ENCODE measurements around the gene MYL12B.
"Not testable (repeated sequence)": the region's sequence is repeated elsewhere in the genome, so short reads cannot be mapped to it uniquely, and the experiment has no call there.

Gene MYL12B

DNA sequence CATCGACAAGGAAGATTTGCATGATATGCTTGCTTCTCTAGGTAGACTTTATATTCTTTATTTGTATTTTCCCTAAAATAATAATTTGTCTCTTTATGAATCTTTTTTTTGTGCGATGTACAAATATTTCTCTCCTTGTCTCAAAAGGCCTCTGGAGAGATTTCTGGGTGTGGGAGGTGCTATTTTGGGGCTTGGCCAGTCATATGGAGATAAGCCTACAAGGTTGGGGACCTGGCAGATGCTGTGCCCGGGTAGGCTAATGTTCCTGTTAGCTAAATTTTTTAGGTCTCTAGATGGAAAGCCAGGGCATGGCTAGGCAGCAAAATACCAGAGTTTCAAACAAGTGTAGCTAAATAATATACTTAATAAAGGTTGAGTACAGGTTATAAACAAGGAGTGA is 11.1 kb downstream of the MYL12B start:
- no peak for DNase-seq (ENCODE audit: extremely low spot score)
- TF ChIP-seq, protein P1, sequence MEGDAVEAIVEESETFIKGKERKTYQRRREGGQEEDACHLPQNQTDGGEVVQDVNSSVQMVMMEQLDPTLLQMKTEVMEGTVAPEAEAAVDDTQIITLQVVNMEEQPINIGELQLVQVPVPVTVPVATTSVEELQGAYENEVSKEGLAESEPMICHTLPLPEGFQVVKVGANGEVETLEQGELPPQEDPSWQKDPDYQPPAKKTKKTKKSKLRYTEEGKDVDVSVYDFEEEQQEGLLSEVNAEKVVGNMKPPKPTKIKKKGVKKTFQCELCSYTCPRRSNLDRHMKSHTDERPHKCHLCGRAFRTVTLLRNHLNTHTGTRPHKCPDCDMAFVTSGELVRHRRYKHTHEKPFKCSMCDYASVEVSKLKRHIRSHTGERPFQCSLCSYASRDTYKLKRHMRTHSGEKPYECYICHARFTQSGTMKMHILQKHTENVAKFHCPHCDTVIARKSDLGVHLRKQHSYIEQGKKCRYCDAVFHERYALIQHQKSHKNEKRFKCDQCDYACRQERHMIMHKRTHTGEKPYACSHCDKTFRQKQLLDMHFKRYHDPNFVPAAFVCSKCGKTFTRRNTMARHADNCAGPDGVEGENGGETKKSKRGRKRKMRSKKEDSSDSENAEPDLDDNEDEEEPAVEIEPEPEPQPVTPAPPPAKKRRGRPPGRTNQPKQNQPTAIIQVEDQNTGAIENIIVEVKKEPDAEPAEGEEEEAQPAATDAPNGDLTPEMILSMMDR (IDR thresholded peaks at IDR 0.05; ENCODE audit: control extremely low read depth, extremely low read depth, low read depth, missing control alignments): no peak
- CTCF ChIA-PET: interaction anchor here (1.5 kb wide), 1 partner anchor 10 kb away, joined by 4 read pairs; no protein-coding TSS in a partner anchor
- POLR2A ChIA-PET: no interaction called here

- DNase-seq (ENCODE audit: extremely low spot score); POLR2A ChIA-PET: not testable (repeated sequence)
- CTCF ChIA-PET: interaction anchor here (1.3 to 11.3 kb wide), 6 partner anchors 11 to 388 kb away, joined by 3 to 109 read pairs (median 6); no protein-coding TSS in a partner anchor
Observed at GRCh38 chr18:3277643-3278213, 15.8 kb downstream of the MYL12B start.

GRCh38 chr18:3279201-3280185 is 17.6 kb downstream of the MYL12B start:
- TF ChIP-seq, protein P1 (IDR thresholded peaks at IDR 0.05; ENCODE audit: control extremely low read depth, extremely low read depth, low read depth, missing control alignments): no peak
- DNase-seq (ENCODE audit: extremely low spot score): peak; percentile 54
- ChIA-PET POLR2A (no interaction called here), CTCF (interaction anchor here (1.0 to 11.3 kb wide), 13 partner anchors 11 to 397 kb away, joined by 3 to 138 read pairs (median 6); no protein-coding TSS in a partner anchor)

GRCh38 chr18:3281456-3282400 is 19.8 kb downstream of the MYL12B start:
- DNase-seq (ENCODE audit: extremely low spot score): peak; percentile 59
- CTCF ChIA-PET: interaction anchor here (0.7 to 11.3 kb wide), 21 partner anchors 8 to 718 kb away, joined by 3 to 138 read pairs (median 4); no protein-coding TSS in a partner anchor
- POLR2A ChIA-PET: no interaction called here
- TF ChIP-seq, protein P1 (IDR thresholded peaks at IDR 0.05; ENCODE audit: control extremely low read depth, extremely low read depth, low read depth, missing control alignments): peak; percentile 61

- POLR2A ChIA-PET: no interaction called here
- no peak for DNase-seq (ENCODE audit: extremely low spot score)
- TF ChIP-seq, protein P1 (IDR thresholded peaks at IDR 0.05; ENCODE audit: control extremely low read depth, extremely low read depth, low read depth, missing control alignments): no peak
- CTCF ChIA-PET: interaction anchor here (1.0 to 11.3 kb wide), 11 partner anchors 10 to 1774 kb away, joined by 3 to 138 read pairs (median 5); no protein-coding TSS in a partner anchor
Observed at GRCh38 chr18:3283253-3283863, 21.4 kb downstream of the MYL12B start.

DNA sequence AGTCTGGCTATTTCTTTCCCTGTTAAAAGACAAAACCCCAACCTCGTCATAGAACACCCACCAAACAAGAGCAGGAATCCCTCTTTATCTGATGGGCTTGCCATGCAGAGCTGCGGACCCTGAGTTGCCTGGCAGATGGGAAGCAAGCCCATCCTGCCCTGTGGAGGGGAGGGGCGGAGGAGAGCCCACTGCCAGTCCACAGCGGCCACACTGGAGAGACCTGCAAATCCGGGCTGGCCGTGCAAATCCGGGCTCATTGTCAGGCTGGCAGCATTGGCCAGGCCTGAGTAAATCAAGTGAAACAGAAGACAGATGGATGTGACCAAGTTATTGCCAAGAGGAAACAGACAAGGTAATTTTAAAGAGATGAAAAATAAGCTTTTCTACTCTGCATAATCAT is 22.0 kb downstream of the MYL12B start:
- POLR2A ChIA-PET: no interaction called here
- CTCF ChIA-PET: interaction anchor here (1.0 to 11.3 kb wide), 7 partner anchors 13 to 1774 kb away, joined by 3 to 138 read pairs (median 6); no protein-coding TSS in a partner anchor
- TF ChIP-seq, protein P1 (IDR thresholded peaks at IDR 0.05; ENCODE audit: control extremely low read depth, extremely low read depth, low read depth, missing control alignments): no peak
- DNase-seq (ENCODE audit: extremely low spot score): no peak
